H9 (cell line): ENCODE data around the gene C1orf159. TPM values are rescaled to one million over a fixed set of nuclear protein-coding genes. Genes with fewer than 3 reads are reported as not detected.

ENCODE experiments used
- DNase-seq: peaks from one replicate; pipeline ENCODE4 v3.0.0-alpha.2; 2017
- H2AFZ ChIP-seq: one replicate; pipeline ENCODE4 v1.6.1; 2013; ENCODE audit warnings: mild to moderate bottlenecking, low read length, control low read depth, moderate library complexity
- H2AK5ac ChIP-seq: 2 replicates; pipeline ENCODE4 v1.6.1; 2013; ENCODE audit warnings: low read length, control low read depth, mixed read lengths; ENCODE audit not compliant: insufficient read length
- H2BK120ac ChIP-seq: one replicate; pipeline ENCODE4 v1.6.1; 2013; ENCODE audit warnings: low read depth, mild to moderate bottlenecking, low read length, control low read depth, inconsistent platforms; ENCODE audit not compliant: poor library complexity, severe bottlenecking
- H2BK12ac ChIP-seq: 2 replicates; pipeline ENCODE4 v1.6.1; 2013; ENCODE audit warnings: low read length, control low read depth, mixed read lengths, low read depth; ENCODE audit not compliant: insufficient read length
- H2BK15ac ChIP-seq: 2 replicates; pipeline ENCODE4 v1.6.1; 2013; ENCODE audit warnings: low read depth, low read length, control low read depth
- H2BK20ac ChIP-seq: one replicate; pipeline ENCODE4 v1.6.1; 2013; ENCODE audit warnings: low read depth, mild to moderate bottlenecking, low read length, control low read depth, inconsistent platforms; ENCODE audit not compliant: poor library complexity, severe bottlenecking
- H2BK5ac ChIP-seq: 2 replicates; pipeline ENCODE4 v1.6.1; 2013; ENCODE audit warnings: low read length, control low read depth, mixed read lengths; ENCODE audit not compliant: insufficient read length
- H3K14ac ChIP-seq: 2 replicates; pipeline ENCODE4 v1.6.1; 2013; ENCODE audit warnings: low read length, control low read depth; ENCODE audit not compliant: insufficient read depth
- H3K18ac ChIP-seq: 2 replicates; pipeline ENCODE4 v1.6.1; 2013; ENCODE audit warnings: low read depth, mild to moderate bottlenecking, mixed read lengths, low read length, control low read depth; ENCODE audit not compliant: insufficient read length
- H3K23ac ChIP-seq: 2 replicates; pipeline ENCODE4 v1.6.1; 2013; ENCODE audit warnings: low read length, control low read depth, mixed read lengths, low read depth; ENCODE audit not compliant: insufficient read length
- H3K23me2 ChIP-seq: 2 replicates; pipeline ENCODE4 v1.6.1; 2013; ENCODE audit warnings: low read depth, mild to moderate bottlenecking, mixed read lengths, low read length, control low read depth; ENCODE audit not compliant: insufficient read length, poor library complexity, severe bottlenecking
- H3K27ac ChIP-seq: 2 replicates; pipeline ENCODE4 v1.5.1; 2013; ENCODE audit warnings: low read length, control low read depth, mixed read lengths, low read depth; ENCODE audit not compliant: insufficient read length
- H3K27me3 ChIP-seq: 2 replicates; pipeline ENCODE4 v1.6.1; 2013; ENCODE audit warnings: low read length, control low read depth, inconsistent platforms; ENCODE audit not compliant: insufficient read depth
- H3K4ac ChIP-seq: 2 replicates; pipeline ENCODE4 v1.6.1; 2013; ENCODE audit warnings: low read depth, mild to moderate bottlenecking, control low read depth, inconsistent platforms, low read length, moderate library complexity
- H3K4me1 ChIP-seq: 2 replicates; pipeline ENCODE4 v1.6.1; 2013; ENCODE audit warnings: low read length, control low read depth, inconsistent platforms; ENCODE audit not compliant: insufficient read depth
- H3K4me2 ChIP-seq: 2 replicates; pipeline ENCODE4 v1.6.1; 2013; ENCODE audit warnings: low read length, control low read depth, mixed read lengths; ENCODE audit not compliant: insufficient read length, insufficient read depth
- H3K56ac ChIP-seq: 2 replicates; pipeline ENCODE4 v1.6.1; 2013; ENCODE audit warnings: low read depth, mild to moderate bottlenecking, mixed read lengths, low read length, control low read depth; ENCODE audit not compliant: insufficient read length
- H3K79me1 ChIP-seq: 2 replicates; pipeline ENCODE4 v1.6.1; 2013; ENCODE audit warnings: low read depth, mild to moderate bottlenecking, moderate library complexity, low read length, control low read depth, inconsistent platforms; ENCODE audit not compliant: insufficient read depth, poor library complexity, severe bottlenecking
- H3K79me2 ChIP-seq: 2 replicates; pipeline ENCODE4 v1.6.1; 2013; ENCODE audit warnings: low read length, control low read depth, inconsistent platforms; ENCODE audit not compliant: insufficient read depth
- H3K9ac ChIP-seq: 2 replicates; pipeline ENCODE4 v1.6.1; 2013; ENCODE audit warnings: low read length, control low read depth, mixed read lengths; ENCODE audit not compliant: insufficient read length; ENCODE audit errors: extremely low read depth
- H3K9me3 ChIP-seq: one replicate; pipeline ENCODE4 v1.6.1; 2013; ENCODE audit warnings: low read depth, low read length, inconsistent platforms; ENCODE audit not compliant: control insufficient read depth
- H3T11ph ChIP-seq: one replicate; pipeline ENCODE4 v1.6.1; 2013; ENCODE audit warnings: mild to moderate bottlenecking, low read length, control low read depth, inconsistent platforms
- H4K20me1 ChIP-seq: one replicate; pipeline ENCODE4 v1.6.1; 2013; ENCODE audit not compliant: control insufficient read depth, insufficient read length, insufficient read depth
- H4K5ac ChIP-seq: 2 replicates; pipeline ENCODE4 v1.6.1; 2013; ENCODE audit warnings: low read depth, mild to moderate bottlenecking, mixed read lengths, low read length, control low read depth; ENCODE audit not compliant: insufficient read length
- H4K8ac ChIP-seq: replicated peaks from 2 replicates; pipeline ENCODE4 v1.6.1; 2013; ENCODE audit warnings: low read length, control low read depth, mixed read lengths, low read depth; ENCODE audit not compliant: insufficient read length
- H4K91ac ChIP-seq: 2 replicates; pipeline ENCODE4 v1.6.1; 2013; ENCODE audit warnings: low read depth, mild to moderate bottlenecking, moderate library complexity, mixed read lengths, low read length, control low read depth; ENCODE audit not compliant: insufficient read length
- H3K27ac Mint-ChIP-seq, 3 experiments: 2 replicates in 2 of 3; 3 replicates in 1 of 3; pipeline ENCODE4 v1.8.0; 2020 to 2021; ENCODE audit warnings: mixed read lengths in 3 of 3, mild to moderate bottlenecking in 1 of 3, moderate library complexity in 1 of 3
- H3K27me3 Mint-ChIP-seq: 2 replicates; pipeline ENCODE4 v1.8.0; 2021; ENCODE audit warnings: low read depth, mild to moderate bottlenecking, moderate library complexity, mixed read lengths
- H3K36me3 Mint-ChIP-seq, 3 experiments: 2 replicates in 2 of 3; 3 replicates in 1 of 3; pipeline ENCODE4 v1.8.0; 2020 to 2021; ENCODE audit warnings: low read depth in 3 of 3, mixed read lengths in 3 of 3; ENCODE audit not compliant: insufficient read depth in 1 of 3
- H3K4me1 Mint-ChIP-seq, 2 experiments: 2 replicates each; pipeline ENCODE4 v1.8.0; 2020; ENCODE audit warnings: mixed read lengths in 2 of 2
- H3K4me3 Mint-ChIP-seq, 2 experiments: 2 replicates in 1 of 2; 3 replicates in 1 of 2; pipeline ENCODE4 v1.8.0; 2020 to 2021; ENCODE audit warnings: mild to moderate bottlenecking in 2 of 2, mixed read lengths in 2 of 2, moderate library complexity in 1 of 2
- H3K9me3 Mint-ChIP-seq, 2 experiments: 2 replicates in 1 of 2; 3 replicates in 1 of 2; pipeline ENCODE4 v1.8.0; 2020; ENCODE audit warnings: mild to moderate bottlenecking in 2 of 2, mixed read lengths in 2 of 2, moderate library complexity in 1 of 2
- WGBS: extraction: QIAGEN DNeasy Blood & Tissue Kit; methylation state at CpG from one replicate; pipeline ENCODE4 v1.1.7; 2013; ENCODE audit warnings: missing lambda C conversion rate, low lambda C conversion rate, mixed read lengths; ENCODE audit not compliant: insufficient read length; ENCODE audit errors: extremely low coverage; 5-methylcytosine and 5-hydroxymethylcytosine counted together
- total RNA-seq: library from RNA; stranded (reverse); gene quantifications from 2 replicates; pipeline ENCODE4 v1.2.1, GENCODE V29; 2021
- TF ChIP-seq, protein P1 (sequence below): fragments of 200-600 bp; sonication (generic); conservative IDR thresholded peaks from 3 replicates; pipeline ENCODE4 v1.8.0; 2021; ENCODE audit warnings: antibody characterized with exemption, mild to moderate bottlenecking

The C1orf159 gene
- total RNA-seq, 1 experiment from 2014 or later, result 12.3 TPM

DNA sequence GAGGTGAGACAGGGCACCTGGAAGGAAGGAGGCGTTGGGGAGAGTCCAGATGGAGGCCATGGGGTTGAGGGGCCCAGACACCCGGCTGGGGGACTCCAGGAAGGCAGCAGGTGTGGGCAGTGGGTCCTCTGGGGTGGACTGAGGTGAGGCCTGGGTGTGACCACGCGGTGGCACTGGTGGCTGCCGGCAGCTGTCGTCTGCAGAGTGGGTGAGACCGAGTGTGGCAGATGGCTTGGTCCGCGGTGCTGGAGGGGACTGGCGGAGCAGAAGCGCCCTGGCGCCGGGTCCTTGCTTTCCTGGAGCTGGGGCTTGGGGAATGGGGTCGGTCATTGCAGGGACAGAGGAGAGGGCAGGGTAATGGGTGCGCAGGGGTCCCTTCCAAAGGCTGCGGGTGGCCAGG, 83.5 kb downstream of the C1orf159 start:
- Mint-ChIP-seq H3K4me1 (peaks cover 7 to 15% of the 10 kb centered on the region in 2 experiments), H3K27me3 (peaks cover 29% of the 10 kb centered on the region), H3K4me3 (peak overlapping the region; percentile 52 to 70), H3K36me3 (peaks cover 5 to 20% (median 14%) of the 10 kb centered on the region in 3 experiments; a peak in 6 of 7 replicates), H3K27ac (peak overlapping the region; percentile 18 to 85 (median 62); a peak in 4 of 7 replicates), H3K9me3 (no peaks in the 10 kb centered on the region)
- no peak overlapping the region for H3K23ac ChIP-seq
- H4K5ac ChIP-seq, result no peak overlapping the region
- TF ChIP-seq, protein P1, sequence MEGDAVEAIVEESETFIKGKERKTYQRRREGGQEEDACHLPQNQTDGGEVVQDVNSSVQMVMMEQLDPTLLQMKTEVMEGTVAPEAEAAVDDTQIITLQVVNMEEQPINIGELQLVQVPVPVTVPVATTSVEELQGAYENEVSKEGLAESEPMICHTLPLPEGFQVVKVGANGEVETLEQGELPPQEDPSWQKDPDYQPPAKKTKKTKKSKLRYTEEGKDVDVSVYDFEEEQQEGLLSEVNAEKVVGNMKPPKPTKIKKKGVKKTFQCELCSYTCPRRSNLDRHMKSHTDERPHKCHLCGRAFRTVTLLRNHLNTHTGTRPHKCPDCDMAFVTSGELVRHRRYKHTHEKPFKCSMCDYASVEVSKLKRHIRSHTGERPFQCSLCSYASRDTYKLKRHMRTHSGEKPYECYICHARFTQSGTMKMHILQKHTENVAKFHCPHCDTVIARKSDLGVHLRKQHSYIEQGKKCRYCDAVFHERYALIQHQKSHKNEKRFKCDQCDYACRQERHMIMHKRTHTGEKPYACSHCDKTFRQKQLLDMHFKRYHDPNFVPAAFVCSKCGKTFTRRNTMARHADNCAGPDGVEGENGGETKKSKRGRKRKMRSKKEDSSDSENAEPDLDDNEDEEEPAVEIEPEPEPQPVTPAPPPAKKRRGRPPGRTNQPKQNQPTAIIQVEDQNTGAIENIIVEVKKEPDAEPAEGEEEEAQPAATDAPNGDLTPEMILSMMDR, result no peak
- H3K79me1 ChIP-seq, result no peaks in the 10 kb centered on the region
- no peaks in the 10 kb centered on the region for H4K20me1 ChIP-seq
- no peaks in the 10 kb centered on the region; the same call in 1 of the 2 replicates for H3K27me3 ChIP-seq
- H2BK5ac ChIP-seq, result no peak overlapping the region
- no peak overlapping the region for H2AFZ ChIP-seq
- peaks cover 4% of the 10 kb centered on the region; the same call in 1 of the 2 replicates for H3K4me1 ChIP-seq
- H3K9ac ChIP-seq, result no peak overlapping the region
- DNase-seq, result peak; percentile 70
- no peak overlapping the region for H2BK120ac ChIP-seq
- peaks cover 10% of the 10 kb centered on the region for H3K23me2 ChIP-seq
- no peak overlapping the region for H4K91ac ChIP-seq
- no peak overlapping the region for H2BK15ac ChIP-seq
- H2BK20ac ChIP-seq, result no peak overlapping the region
- H3K14ac ChIP-seq, result no peak overlapping the region; the same call in 1 of the 2 replicates
- H2AK5ac ChIP-seq, result no peak overlapping the region
- no peak overlapping the region for H3T11ph ChIP-seq
- H3K27ac ChIP-seq, result no peak overlapping the region
- no peak overlapping the region for H3K4ac ChIP-seq
- peak overlapping the region; percentile 11 for H3K4me2 ChIP-seq
- H3K18ac ChIP-seq, result no peak overlapping the region
- WGBS, result no CpG with 5 or more reads among the region's 16 CpGs
- no peak overlapping the region for H2BK12ac ChIP-seq
- no peak overlapping the region for H4K8ac ChIP-seq
- H3K79me2 ChIP-seq, result no peaks in the 10 kb centered on the region
- H3K9me3 ChIP-seq, result no peaks in the 10 kb centered on the region
- H3K56ac ChIP-seq, result no peak overlapping the region

Other genes starting within 250 kb of the C1orf159 start
- 13.5 and 15.7 TPM in 2 replicates for gene SAMD11, start 192.2 kb downstream of the C1orf159 start, total RNA-seq
- gene NOC2L, start 156.8 kb downstream of the C1orf159 start, total RNA-seq, result 130 and 138 TPM in 2 replicates
- gene KLHL17, start 155.5 kb downstream of the C1orf159 start, total RNA-seq, result 41.4 TPM in 2 replicates
- 2.0 and 3.0 TPM in 2 replicates for gene PLEKHN1, start 149.6 kb downstream of the C1orf159 start, total RNA-seq
- gene PERM1, start 134.0 kb downstream of the C1orf159 start, total RNA-seq, result not detected in 2 replicates
- 3.7 and 4.0 TPM in 2 replicates for gene HES4, start 116.0 kb downstream of the C1orf159 start, total RNA-seq
- gene ISG15, start 102.6 kb downstream of the C1orf159 start, total RNA-seq, result 39.7 and 40.8 TPM in 2 replicates
- gene AGRN, start 96.0 kb downstream of the C1orf159 start, total RNA-seq, result 173 and 175 TPM in 2 replicates
- gene RNF223, start 41.8 kb downstream of the C1orf159 start, total RNA-seq, result not detected in 2 replicates
- gene TTLL10, start 57.8 kb upstream of the C1orf159 start, total RNA-seq, result 0.68 and 0.79 TPM in 2 replicates
- gene TNFRSF18, start 90.5 kb upstream of the C1orf159 start, total RNA-seq, result 1.9 and 2.0 TPM in 2 replicates
- 0.24 and 0.33 TPM in 2 replicates for gene TNFRSF4, start 98.1 kb upstream of the C1orf159 start, total RNA-seq
- 82.0 and 84.7 TPM in 2 replicates for gene SDF4, start 115.9 kb upstream of the C1orf159 start, total RNA-seq
- 27.0 and 27.1 TPM in 2 replicates for gene B3GALT6, start 116.1 kb upstream of the C1orf159 start, total RNA-seq
- 4.4 and 4.7 TPM in 2 replicates for gene C1QTNF12, start 130.6 kb upstream of the C1orf159 start, total RNA-seq
- gene UBE2J2, start 157.8 kb upstream of the C1orf159 start, total RNA-seq, result 83.4 and 84.0 TPM in 2 replicates
- gene SCNN1D, start 164.3 kb upstream of the C1orf159 start, total RNA-seq, result 4.0 and 5.8 TPM in 2 replicates
- 39.5 and 41.4 TPM in 2 replicates for gene ACAP3, start 191.8 kb upstream of the C1orf159 start, total RNA-seq
- gene PUSL1, start 192.5 kb upstream of the C1orf159 start, total RNA-seq, result 38.0 and 40.9 TPM in 2 replicates
- gene INTS11, start 208.6 kb upstream of the C1orf159 start, total RNA-seq, result 138 and 139 TPM in 2 replicates
- gene CPTP, start 208.7 kb upstream of the C1orf159 start, total RNA-seq, result 14.0 and 15.0 TPM in 2 replicates
- gene TAS1R3, start 215.2 kb upstream of the C1orf159 start, total RNA-seq, result 0.28 and 0.35 TPM in 2 replicates
- gene DVL1, start 233.3 kb upstream of the C1orf159 start, total RNA-seq, result 66.5 and 71.0 TPM in 2 replicates
- 8.1 and 9.6 TPM in 2 replicates for gene MXRA8, start 242.5 kb upstream of the C1orf159 start, total RNA-seq